ENCODE data around the gene MAP1LC3B.

GRCh38 chr16:87412371-87412995, 20.3 kb downstream of the MAP1LC3B start:
- TF ChIP-seq SP1 (IDR thresholded peaks at IDR 0.05), result no peak
- TF ChIP-seq FOXK2 (IDR thresholded peaks at IDR 0.05), result no peak
